ENCODE data around the gene IFT172.

DNA sequence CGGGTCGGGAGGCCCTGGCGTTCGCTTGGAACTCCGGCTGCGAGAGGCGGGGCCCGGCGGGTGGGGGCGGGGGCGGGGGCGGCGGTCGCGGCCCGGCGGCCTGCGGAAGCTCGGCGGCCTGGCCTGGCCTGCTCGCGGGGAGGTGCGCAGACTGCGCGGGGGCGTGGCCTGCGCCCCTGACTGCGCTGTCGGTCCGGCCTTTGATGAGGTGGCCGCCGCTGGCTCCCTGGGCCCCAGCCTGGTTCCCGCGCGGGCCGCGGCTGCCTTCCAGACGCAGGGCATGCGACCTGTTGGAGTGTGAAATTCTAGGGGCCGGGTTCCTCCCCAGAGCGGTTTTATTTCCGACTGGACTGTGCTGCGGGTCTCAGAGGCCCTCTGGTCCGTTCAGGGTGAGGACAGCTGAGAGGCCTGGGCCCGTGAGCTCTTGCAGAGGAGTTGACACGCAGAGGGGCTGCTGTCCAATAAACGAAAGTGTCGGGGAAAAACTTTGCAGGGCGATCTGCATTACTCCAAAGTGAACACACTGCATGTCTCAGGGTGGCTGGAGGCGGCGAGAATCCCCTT lies 60.5 kb downstream of the IFT172 start:
- TF ChIP-seq TAF1 (IDR thresholded peaks at IDR 0.05; ENCODE audit: borderline replicate concordance, insufficient read depth, low read length) = no peak
- TF ChIP-seq REST (IDR thresholded peaks at IDR 0.05; ENCODE audit: insufficient read depth in 1 of 2, low read depth in 2 of 2, low read length in 2 of 2) = peak in 1 of 2 experiments; percentile 50; a peak in 1 of 4 replicates
- TF ChIP-seq POLR2AphosphoS5 (IDR thresholded peaks at IDR 0.05; ENCODE audit: low read depth, low read length) = no peak
- TF ChIP-seq FOXP2 (optimal IDR thresholded peaks at IDR 0.05; ENCODE audit: borderline replicate concordance, extremely low read depth, extremely low read length, insufficient read depth) = peak; percentile 57
